ENCODE results near the gene CD70. TPM values are rescaled to one million over a fixed set of nuclear protein-coding genes. Genes with fewer than 3 reads are reported as not detected.
"Not testable (repeated sequence)": the region's sequence is repeated elsewhere in the genome, so short reads cannot be mapped to it uniquely, and the experiment has no call there.

Gene CD70
- total RNA-seq, 1 donor from 2014 or later: 75.9 TPM

GRCh38 chr19:6572217-6572616 is 18.7 kb downstream of the CD70 start:
- intact Hi-C loops (cut with micrococcal nuclease): no loop called here

GRCh38 chr19:6571167-6571566 is 19.8 kb downstream of the CD70 start:
- intact Hi-C loops (cut with micrococcal nuclease): loop anchor here (2.0 kb wide), 1 partner anchor 14 kb away; no protein-coding TSS in a partner anchor

- intact Hi-C loops (cut with micrococcal nuclease): loop anchor here (2.0 kb wide), 1 partner anchor 14 kb away; no protein-coding TSS in a partner anchor
These were observed 20.2 kb downstream of the CD70 start for GRCh38 chr19:6570764-6571163.

GRCh38 chr19:6568816-6569215 is 22.1 kb downstream of the CD70 start:
- intact Hi-C loops (cut with micrococcal nuclease): no loop called here

GRCh38 chr19:6568010-6568526 is 22.9 kb downstream of the CD70 start:
- intact Hi-C loops (cut with micrococcal nuclease): no loop called here

- intact Hi-C loops (cut with micrococcal nuclease): not testable (repeated sequence)
These were observed 24.2 kb downstream of the CD70 start for GRCh38 chr19:6566727-6567126.

- intact Hi-C loops (cut with micrococcal nuclease): no loop called here
These were observed 26.6 kb downstream of the CD70 start for GRCh38 chr19:6564393-6564792.

- intact Hi-C loops (cut with micrococcal nuclease): not testable (repeated sequence)
These were observed 28.5 kb downstream of the CD70 start for GRCh38 chr19:6562437-6562836.

- intact Hi-C loops (cut with micrococcal nuclease): loop anchor here (2.0 kb wide), 1 partner anchor 14 kb away; no protein-coding TSS in a partner anchor
These were observed 34.3 kb downstream of the CD70 start for GRCh38 chr19:6556480-6557195.

- intact Hi-C loops (cut with micrococcal nuclease): loop anchor here (2.0 kb wide), 1 partner anchor 15 kb away; no protein-coding TSS in a partner anchor
These were observed 34.9 kb downstream of the CD70 start for GRCh38 chr19:6556043-6556449.

- intact Hi-C loops (cut with micrococcal nuclease): loop anchor here (1.0 kb wide), 2 partner anchors 40 to 184 kb away; no protein-coding TSS in a partner anchor
These were observed 39.1 kb downstream of the CD70 start for GRCh38 chr19:6551607-6552450.

GRCh38 chr19:6551091-6551490 is 39.9 kb downstream of the CD70 start:
- intact Hi-C loops (cut with micrococcal nuclease): no loop called here

- intact Hi-C loops (cut with micrococcal nuclease): not testable (repeated sequence)
These were observed 40.3 kb downstream of the CD70 start for GRCh38 chr19:6550679-6551078.

- intact Hi-C loops (cut with micrococcal nuclease): no loop called here
These were observed 47.0 kb downstream of the CD70 start for GRCh38 chr19:6543866-6544347.

- intact Hi-C loops (cut with micrococcal nuclease): no loop called here
These were observed 49.8 kb downstream of the CD70 start for GRCh38 chr19:6540918-6541689.

GRCh38 chr19:6539514-6539913 is 51.4 kb downstream of the CD70 start:
- intact Hi-C loops (cut with micrococcal nuclease): no loop called here

Other genes starting within 250 kb of the CD70 start
- 133 TPM in 2 replicates for gene CLPP, start 229.6 kb downstream of the CD70 start, total RNA-seq
- 31.4 and 31.7 TPM in 2 replicates for gene ALKBH7, start 218.4 kb downstream of the CD70 start, total RNA-seq
- 1.8 and 1.9 TPM in 2 replicates for gene PSPN, start 215.2 kb downstream of the CD70 start, total RNA-seq
- 65.9 and 66.3 TPM in 2 replicates for gene GTF2F1, start 198.0 kb downstream of the CD70 start, total RNA-seq
- gene KHSRP, start 166.3 kb downstream of the CD70 start, total RNA-seq: 269 and 278 TPM in 2 replicates
- gene SLC25A41, start 157.4 kb downstream of the CD70 start, total RNA-seq: 0.32 and 0.44 TPM in 2 replicates
- gene SLC25A23, start 131.4 kb downstream of the CD70 start, total RNA-seq: 23.8 and 25.6 TPM in 2 replicates
- gene CRB3, start 126.9 kb downstream of the CD70 start, total RNA-seq: not detected in 2 replicates
- gene DENND1C, start 109.4 kb downstream of the CD70 start, total RNA-seq: 110 and 116 TPM in 2 replicates
- 1.5 and 2.4 TPM in 2 replicates for gene TUBB4A, start 88.8 kb downstream of the CD70 start, total RNA-seq
- 5.8 TPM in 2 replicates for gene TNFSF9, start 60.1 kb downstream of the CD70 start, total RNA-seq
- gene TNFSF14, start 79.0 kb upstream of the CD70 start, total RNA-seq: 25.8 and 28.0 TPM in 2 replicates
- gene C3, start 129.5 kb upstream of the CD70 start, total RNA-seq: 8.3 and 8.9 TPM in 2 replicates
- gene GPR108, start 146.4 kb upstream of the CD70 start, total RNA-seq: 100.0 and 105 TPM in 2 replicates
- 24.5 and 26.6 TPM in 2 replicates for gene TRIP10, start 148.5 kb upstream of the CD70 start, total RNA-seq
- gene SH2D3A, start 176.3 kb upstream of the CD70 start, total RNA-seq: 29.7 and 30.8 TPM in 2 replicates
- 151 and 161 TPM in 2 replicates for gene VAV1, start 181.6 kb upstream of the CD70 start, total RNA-seq

Data from T-helper 1 cell treated with Interleukin-12 subunit alpha and Interleukin-12 subunit beta and Interleukin-4 antibody, amounts not matched to agents 30 ng/mL and 1 ng/mL, for 36 hours (primary cell).